Neuronal stem cell (in vitro differentiated cells): ENCODE results near the gene DHRS7. TPM values are rescaled to one million over a fixed set of nuclear protein-coding genes. Genes with fewer than 3 reads are reported as not detected.

Experiments used
- DNase-seq: peaks from one replicate; pipeline ENCODE4 v3.0.0-alpha.2; 2013; ENCODE audit warnings: low spot score
- H2AFZ ChIP-seq: one replicate; pipeline ENCODE4 v1.6.1; 2013; ENCODE audit warnings: mild to moderate bottlenecking, low read length, inconsistent platforms
- H2AK5ac ChIP-seq: 2 replicates; pipeline ENCODE4 v1.6.1; 2013; ENCODE audit warnings: low read depth, mild to moderate bottlenecking, inconsistent platforms, low read length, moderate library complexity, mixed read lengths
- H2BK120ac ChIP-seq: 2 replicates; pipeline ENCODE4 v1.6.1; 2013; ENCODE audit warnings: low read depth, mild to moderate bottlenecking, inconsistent platforms, low read length, moderate library complexity, mixed read lengths
- H2BK12ac ChIP-seq: one replicate; pipeline ENCODE4 v1.6.1; 2013; ENCODE audit warnings: low read length, inconsistent platforms
- H2BK15ac ChIP-seq: 2 replicates; pipeline ENCODE4 v1.6.1; 2013; ENCODE audit warnings: mild to moderate bottlenecking, low read length, inconsistent platforms, mixed read lengths
- H2BK5ac ChIP-seq: one replicate; pipeline ENCODE4 v1.6.1; 2013; ENCODE audit warnings: inconsistent platforms, mild to moderate bottlenecking, low read length, moderate library complexity
- H3K14ac ChIP-seq: one replicate; pipeline ENCODE4 v1.6.1; 2013; ENCODE audit warnings: low read length, inconsistent platforms
- H3K18ac ChIP-seq: 2 replicates; pipeline ENCODE4 v1.6.1; 2013; ENCODE audit warnings: low read length, inconsistent platforms
- H3K23ac ChIP-seq: 2 replicates; pipeline ENCODE4 v1.6.1; 2013; ENCODE audit warnings: low read depth, mild to moderate bottlenecking, mixed read lengths, low read length, inconsistent platforms; ENCODE audit not compliant: poor library complexity
- H3K27ac ChIP-seq: replicated peaks from 3 replicates; pipeline ENCODE4 v1.5.1; 2013; ENCODE audit warnings: low read length, inconsistent platforms
- H3K27me3 ChIP-seq, 3 experiments: 2 replicates each; pipeline ENCODE4 v1.6.1; 2013; ENCODE audit warnings: low read length in 3 of 3, mild to moderate bottlenecking in 2 of 3, inconsistent platforms in 1 of 3, low read depth in 1 of 3, mixed read lengths in 1 of 3, moderate library complexity in 1 of 3; ENCODE audit not compliant: control insufficient read depth in 3 of 3, insufficient read depth in 3 of 3
- H3K36me3 ChIP-seq, 2 donors: replicated peaks in 1 of 2; 2 replicates each; pipeline ENCODE4 v1.6.1; 2013; ENCODE audit warnings: low read length in 2 of 2; ENCODE audit not compliant: control insufficient read depth in 2 of 2, insufficient read depth in 2 of 2
- H3K4ac ChIP-seq: 2 replicates; pipeline ENCODE4 v1.6.1; 2013; ENCODE audit warnings: inconsistent platforms, mild to moderate bottlenecking, low read length, moderate library complexity
- H3K4me1 ChIP-seq, 2 donors: 1 replicate in 1 of 2; 2 replicates in 1 of 2; pipeline ENCODE4 v1.6.1; 2013; ENCODE audit warnings: low read length in 2 of 2, low read depth in 1 of 2; ENCODE audit not compliant: control insufficient read depth in 2 of 2, insufficient read depth in 1 of 2
- H3K4me2 ChIP-seq: one replicate; pipeline ENCODE4 v1.6.1; 2013; ENCODE audit warnings: mild to moderate bottlenecking, low read length, inconsistent platforms; ENCODE audit not compliant: insufficient read depth, poor library complexity, severe bottlenecking
- H3K4me3 ChIP-seq, 2 donors: 2 replicates each; pipeline ENCODE4 v1.5.1; 2013; ENCODE audit warnings: low read length in 2 of 2, mild to moderate bottlenecking in 2 of 2, inconsistent platforms in 1 of 2, moderate library complexity in 1 of 2
- H3K79me1 ChIP-seq: one replicate; pipeline ENCODE4 v1.6.1; 2013; ENCODE audit warnings: low read depth, mild to moderate bottlenecking, inconsistent platforms, low read length, moderate library complexity
- H3K9ac ChIP-seq: one replicate; pipeline ENCODE4 v1.6.1; 2013; ENCODE audit warnings: mild to moderate bottlenecking, low read depth, low read length, inconsistent platforms; ENCODE audit not compliant: poor library complexity
- H3K9me3 ChIP-seq, 2 donors: replicated peaks in 1 of 2; 2 replicates each; pipeline versions ENCODE3 to v1.6.1; 2013; ENCODE audit warnings: low read length in 2 of 2, mild to moderate bottlenecking in 2 of 2, inconsistent platforms in 1 of 2, low read depth in 1 of 2, mixed read lengths in 1 of 2, moderate library complexity in 1 of 2; ENCODE audit not compliant: control insufficient read depth in 2 of 2, insufficient read depth in 1 of 2
- H4K8ac ChIP-seq: one replicate; pipeline ENCODE4 v1.6.1; 2013; ENCODE audit warnings: low read depth, mild to moderate bottlenecking, inconsistent platforms, low read length, moderate library complexity
- H4K91ac ChIP-seq: one replicate; pipeline ENCODE4 v1.6.1; 2013; ENCODE audit warnings: low read length, low read depth, mild to moderate bottlenecking, inconsistent platforms; ENCODE audit not compliant: poor library complexity
- WGBS, 2 donors: extraction: QIAGEN DNeasy Blood & Tissue Kit; methylation state at CpG; one replicate each; pipeline ENCODE4 v1.1.7; 2013; ENCODE audit warnings: missing lambda C conversion rate in 2 of 2, mixed read lengths in 1 of 2; ENCODE audit not compliant: insufficient read length in 2 of 2, insufficient replicate concordance in 1 of 2; ENCODE audit errors: extremely low coverage in 2 of 2; 5-methylcytosine and 5-hydroxymethylcytosine counted together
- polyA plus RNA-seq, 2 experiments: library from polyadenylated mRNA; stranded (reverse); fragments of 200-250 nt; gene quantifications; one replicate each; pipeline ENCODE4 v1.2.3, GENCODE V29; 2013

DHRS7 gene
- 17.7 TPM for polyA plus RNA-seq (2013, experiment 1 of 2)
- polyA plus RNA-seq (2013, experiment 2 of 2) = 17.1 TPM

- no peaks in the 10 kb centered on the region for H3K79me1 ChIP-seq
- H3K27me3 ChIP-seq = peaks cover 0 to 24% (median 0%) of the 10 kb centered on the region in 3 experiments
- H3K14ac ChIP-seq = peak within 1 kb of the TSS; percentile 77
- H4K91ac ChIP-seq = no peak within 1 kb of the TSS
- peak within 1 kb of the TSS; percentile 17 for H2BK15ac ChIP-seq
- H2AK5ac ChIP-seq = no peak within 1 kb of the TSS
- H3K27ac ChIP-seq = peak within 1 kb of the TSS; percentile 72
- peak within 1 kb of the TSS; percentile 99 for H3K18ac ChIP-seq
- no peaks in the 10 kb centered on the region for H3K9me3 ChIP-seq
- no CpG with 5 or more reads among the region's 68 CpGs for WGBS, 2 donors
- peak within 1 kb of the TSS; percentile 63 to 96 for H3K4me3 ChIP-seq
- H2BK120ac ChIP-seq = no peak within 1 kb of the TSS
- H2AFZ ChIP-seq = peak within 1 kb of the TSS; percentile 93
- peaks cover 0 to 7% of the 10 kb centered on the region in 2 donors for H3K36me3 ChIP-seq
- peak within 1 kb of the TSS; percentile 89 for H4K8ac ChIP-seq
- H3K4ac ChIP-seq = no peak within 1 kb of the TSS
- peaks cover 2% of the 10 kb centered on the region in 2 donors for H3K4me1 ChIP-seq
- no peak within 1 kb of the TSS for H2BK5ac ChIP-seq
- H3K23ac ChIP-seq = peak within 1 kb of the TSS; percentile 3
- no peak within 1 kb of the TSS for H2BK12ac ChIP-seq
- DNase-seq = peak; percentile 68
- H3K4me2 ChIP-seq = peak within 1 kb of the TSS; percentile 83
- H3K9ac ChIP-seq = peak within 1 kb of the TSS; percentile 92
Measured at GRCh38 chr14:60164712-60165546, at the start of gene DHRS7. TSS of gene DHRS7 (minus strand) at chr14:60165398. CDS start at chr14:60165309, 89 bp downstream.

- Histone ChIP-seq H3K4me1 (peaks cover 0 to 5% of the 10 kb centered on the region in 2 donors), H3K14ac (no peak overlapping the region), H3K79me1 (no peaks in the 10 kb centered on the region), H3K9me3 (no peaks in the 10 kb centered on the region), H4K8ac (no peak overlapping the region), H3K18ac (no peak overlapping the region), H2AFZ (no peak overlapping the region), H4K91ac (no peak overlapping the region), H3K4ac (no peak overlapping the region), H3K9ac (no peak overlapping the region), H3K27ac (no peak overlapping the region), H2AK5ac (no peak overlapping the region), H2BK120ac (no peak overlapping the region), H3K36me3 (no peaks in the 10 kb centered on the region), H3K4me3 (no peak overlapping the region), H3K23ac (no peak overlapping the region), H2BK12ac (no peak overlapping the region), H2BK15ac (no peak overlapping the region), H3K4me2 (no peak overlapping the region), H2BK5ac (no peak overlapping the region), H3K27me3 (peaks cover 0 to 8% (median 0%) of the 10 kb centered on the region in 3 experiments)
- DNase-seq = no peak
- no CpG with 5 or more reads among the region's 1 CpG for WGBS, 2 donors
Measured at GRCh38 chr14:60214415-60215126, 49.4 kb upstream of the DHRS7 start.

GRCh38 chr14:60214003-60214402 lies 48.8 kb upstream of the DHRS7 start:
- no peak for DNase-seq
- no peak overlapping the region for H4K91ac ChIP-seq
- no peak overlapping the region for H3K14ac ChIP-seq
- H3K27me3 ChIP-seq = peaks cover 0 to 8% (median 0%) of the 10 kb centered on the region in 3 experiments
- no peaks in the 10 kb centered on the region for H3K36me3 ChIP-seq
- no peak overlapping the region for H2BK15ac ChIP-seq
- H3K9me3 ChIP-seq = no peaks in the 10 kb centered on the region
- H3K4me3 ChIP-seq = no peak overlapping the region
- WGBS, 2 donors = no CpG with 5 or more reads among the region's 3 CpGs
- no peak overlapping the region for H3K4me2 ChIP-seq
- no peak overlapping the region for H2BK5ac ChIP-seq
- no peak overlapping the region for H3K23ac ChIP-seq
- no peak overlapping the region for H4K8ac ChIP-seq
- no peak overlapping the region for H3K18ac ChIP-seq
- H2BK120ac ChIP-seq = no peak overlapping the region
- H3K79me1 ChIP-seq = no peaks in the 10 kb centered on the region
- no peak overlapping the region for H3K9ac ChIP-seq
- H2BK12ac ChIP-seq = no peak overlapping the region
- no peak overlapping the region for H3K27ac ChIP-seq
- no peak overlapping the region for H2AK5ac ChIP-seq
- H2AFZ ChIP-seq = no peak overlapping the region
- peaks cover 0 to 5% of the 10 kb centered on the region in 2 donors for H3K4me1 ChIP-seq
- no peak overlapping the region for H3K4ac ChIP-seq
